IMR-90 (cell line): ENCODE measurements around the gene TTC27. TPM values are rescaled to one million over a fixed set of nuclear protein-coding genes. Genes with fewer than 3 reads are reported as not detected.

ENCODE experiments used
- ATAC-seq: fragments of 200-7000 bp; cut with Tn5 transposase; 2 replicates; pipeline ENCODE4 v1.9.1; 2020; ENCODE audit warnings: low read depth, mild to moderate bottlenecking, moderate library complexity
- BruUV-seq: library from RNA; stranded (reverse); fragments of 400-500 nt; replicated peaks from 2 replicates; lab custom pipeline; 2021; lab: Mats Ljungman, UMichigan
- CTCF ChIA-PET: fragments of 300-600 bp; formaldehyde crosslinking; extraction: SDS; loops from one replicate; lab custom pipeline; 2021; ENCODE audit warnings: antibody characterized with exemption; lab: Yijun Ruan, JAX
- POLR2A ChIA-PET: fragments of 300-600 bp; sonication (Branson Sonifier 250); formaldehyde crosslinking; loops from one replicate; lab custom pipeline; 2022; ENCODE audit warnings: antibody characterized with exemption; ENCODE audit not compliant: unreplicated experiment; lab: Charles Lee
- DNase-seq: peaks from one replicate; pipeline ENCODE4 v3.0.0; 2013
- H2AFZ ChIP-seq: replicated peaks from 2 replicates; pipeline ENCODE3; 2013; ENCODE audit warnings: low read length, mild to moderate bottlenecking; ENCODE audit not compliant: poor library complexity
- H2AK5ac ChIP-seq: 2 replicates; pipeline ENCODE4 v1.6.1; 2013; ENCODE audit warnings: low read depth, low read length, inconsistent platforms
- H2AK9ac ChIP-seq: replicated peaks from 2 replicates; pipeline ENCODE3; 2013; ENCODE audit warnings: mild to moderate bottlenecking, low read depth, low read length, moderate library complexity; ENCODE audit not compliant: poor library complexity
- H2BK120ac ChIP-seq: 2 replicates; pipeline ENCODE4 v1.6.1; 2013; ENCODE audit warnings: low read depth, low read length, inconsistent platforms
- H2BK15ac ChIP-seq: 3 replicates; pipeline ENCODE4 v1.6.1; 2013; ENCODE audit warnings: low read depth, low read length, inconsistent platforms
- H2BK20ac ChIP-seq: 2 replicates; pipeline ENCODE4 v1.6.1; 2013; ENCODE audit warnings: low read depth, mild to moderate bottlenecking, inconsistent platforms, low read length, moderate library complexity
- H2BK5ac ChIP-seq: 2 replicates; pipeline ENCODE4 v1.6.1; 2013; ENCODE audit warnings: mild to moderate bottlenecking, low read depth, low read length, inconsistent platforms; ENCODE audit not compliant: poor library complexity, severe bottlenecking
- H3K14ac ChIP-seq: replicated peaks from 2 replicates; pipeline ENCODE4 v1.6.1; 2013; ENCODE audit warnings: low read depth, low read length, inconsistent platforms
- H3K18ac ChIP-seq: 2 replicates; pipeline ENCODE4 v1.6.1; 2013; ENCODE audit warnings: low read depth, low read length, control low read depth
- H3K23ac ChIP-seq: 2 replicates; pipeline ENCODE4 v1.6.1; 2013; ENCODE audit warnings: low read depth, low read length, inconsistent platforms
- H3K27ac ChIP-seq: 2 replicates; pipeline ENCODE4 v1.5.1; 2013; ENCODE audit warnings: mild to moderate bottlenecking, control low read depth, low read length; ENCODE audit not compliant: insufficient read depth
- H3K27me3 ChIP-seq: 2 replicates; pipeline ENCODE4 v1.6.1; 2013; ENCODE audit warnings: low read length; ENCODE audit not compliant: control insufficient read depth, insufficient read depth
- H3K36me3 ChIP-seq: 2 replicates; pipeline ENCODE4 v1.6.1; 2013; ENCODE audit warnings: low read length, mixed read lengths; ENCODE audit not compliant: control insufficient read depth, insufficient read depth
- H3K4ac ChIP-seq: 2 replicates; pipeline ENCODE4 v1.6.1; 2013; ENCODE audit warnings: low read depth, low read length, inconsistent platforms
- H3K4me1 ChIP-seq: 2 replicates; pipeline ENCODE4 v1.6.1; 2013; ENCODE audit warnings: low read length, mixed read lengths; ENCODE audit not compliant: control insufficient read depth, insufficient read depth
- H3K4me2 ChIP-seq: 2 replicates; pipeline ENCODE4 v1.6.1; 2013; ENCODE audit warnings: low read depth, mild to moderate bottlenecking, control low read depth, low read length, moderate library complexity
- H3K4me3 ChIP-seq: 2 replicates; pipeline ENCODE4 v1.5.1; 2013; ENCODE audit warnings: low read depth, mild to moderate bottlenecking, control low read depth, low read length, moderate library complexity; ENCODE audit not compliant: insufficient read depth
- H3K56ac ChIP-seq: 2 replicates; pipeline ENCODE4 v1.6.1; 2013; ENCODE audit warnings: low read length, inconsistent platforms; ENCODE audit not compliant: insufficient read depth; ENCODE audit errors: extremely low read depth
- H3K79me1 ChIP-seq, 2 experiments: 2 replicates each; pipeline ENCODE4 v1.6.1; 2013; ENCODE audit warnings: low read length in 2 of 2, inconsistent platforms in 1 of 2, low read depth in 1 of 2
- H3K9ac ChIP-seq: 2 replicates; pipeline ENCODE4 v1.6.1; 2013; ENCODE audit warnings: low read depth, low read length, control low read depth
- H3K9me1 ChIP-seq: 2 replicates; pipeline ENCODE4 v1.6.1; 2013; ENCODE audit warnings: low read length, inconsistent platforms; ENCODE audit not compliant: insufficient read depth
- H3K9me3 ChIP-seq: 2 replicates; pipeline ENCODE4 v1.6.1; 2013; ENCODE audit warnings: low read length; ENCODE audit not compliant: control insufficient read depth, insufficient read depth
- H4K20me1 ChIP-seq: 2 replicates; pipeline ENCODE4 v1.6.1; 2013; ENCODE audit warnings: low read length, inconsistent platforms; ENCODE audit not compliant: insufficient read depth
- H4K5ac ChIP-seq: 2 replicates; pipeline ENCODE4 v1.6.1; 2013; ENCODE audit warnings: mild to moderate bottlenecking, low read depth, low read length, control low read depth
- H4K8ac ChIP-seq, 2 experiments: 2 replicates each; pipeline ENCODE4 v1.6.1; 2013; ENCODE audit warnings: low read depth in 2 of 2, low read length in 2 of 2, control low read depth in 1 of 2, inconsistent platforms in 1 of 2
- H4K91ac ChIP-seq: 2 replicates; pipeline ENCODE4 v1.6.1; 2013; ENCODE audit warnings: low read depth, low read length, inconsistent platforms; ENCODE audit not compliant: insufficient read depth
- MXI1 ChIP-seq: IDR thresholded peaks from 2 replicates; pipeline ENCODE4 v1.6.1; 2012; ENCODE audit warnings: low read depth, mild to moderate bottlenecking, low read length, moderate library complexity, borderline replicate concordance
- NFE2L2 ChIP-seq: fragments of 150-350 bp; IDR thresholded peaks from 2 replicates; pipeline ENCODE4 v1.6.1; 2016; ENCODE audit warnings: low read depth, mild to moderate bottlenecking, low read length
- RAD21 ChIP-seq: IDR thresholded peaks from 2 replicates; pipeline ENCODE4 v1.6.1; 2012; ENCODE audit warnings: low read length, improper control_type of control experiment
- WGBS, 2 experiments: methylation state at CpG; one replicate each; pipeline versions ENCODE4 v1.1.5 to v1.1.7; 2013; ENCODE audit warnings: missing lambda C conversion rate in 2 of 2; ENCODE audit not compliant: insufficient read length in 1 of 2; ENCODE audit errors: extremely low coverage in 2 of 2; 5-methylcytosine and 5-hydroxymethylcytosine counted together
- dilution Hi-C: fragments of 300-500 bp; cut with HindIII; formaldehyde crosslinking; loops from one replicate; pipeline ENCODE4 v1.14.3; 2018; ENCODE audit warnings: low sequenced_read_pairs; ENCODE audit not compliant: unreplicated experiment
- in situ Hi-C: fragments of 300-500 bp; cut with MboI; formaldehyde crosslinking; loops from 3 replicates; pipeline ENCODE4 v1.14.3; 2019; ENCODE audit warnings: low sequenced_read_pairs, inconsistent platforms, mixed read lengths
- intact Hi-C: fragments of 100-400 bp; cut with micrococcal nuclease; formaldehyde crosslinking; loops from 2 replicates; pipeline ENCODE4 v1.10.0; 2022
- polyA plus RNA-seq, 3 experiments: library from polyadenylated mRNA; depleted of rRNA; stranded (reverse); fragments of >200 nt; gene quantifications; 2 replicates each; pipeline ENCODE4 v1.2.3, GENCODE V29; 2012; ENCODE audit warnings: low replicate concordance in 1 of 3
- total RNA-seq: library from RNA; depleted of rRNA; stranded (reverse); fragments of >200 nt; gene quantifications from 2 replicates; pipeline ENCODE4 v1.2.3, GENCODE V29; 2012
- TF ChIP-seq, protein P1 (sequence below): conservative IDR thresholded peaks from 2 replicates; pipeline ENCODE4 v1.5.1; 2012; ENCODE audit warnings: mild to moderate bottlenecking, low read depth, low read length, improper control_type of control experiment

Gene TTC27
- total and polyA plus RNA-seq, 2 of the 4 experiments (the other 2 are of a cell fraction): 12.7 to 30.5 TPM

GRCh38 chr2:32668254-32668653, 40.4 kb downstream of the TTC27 start:
- no peak overlapping the region for H2BK15ac ChIP-seq
- H3K27ac ChIP-seq: no peak overlapping the region
- no peaks in the 10 kb centered on the region for H3K4me1 ChIP-seq
- H3K4me3 ChIP-seq: no peak overlapping the region
- no peak overlapping the region for H4K5ac ChIP-seq
- H3K4me2 ChIP-seq: no peak overlapping the region
- no peak overlapping the region for H2BK5ac ChIP-seq
- no peak overlapping the region for H4K8ac ChIP-seq
- no peak overlapping the region for H4K91ac ChIP-seq
- no peak overlapping the region for H2AK5ac ChIP-seq
- no CpG with 5 or more reads among the region's 1 CpG for WGBS, 2 experiments
- H3K9me1 ChIP-seq: no peaks in the 10 kb centered on the region
- no peak overlapping the region for H3K23ac ChIP-seq
- CTCF ChIA-PET: no interaction called here
- H3K18ac ChIP-seq: no peak overlapping the region
- in situ Hi-C loops (no loop called here), dilution Hi-C loops (no loop called here), intact Hi-C loops (no loop called here)
- no peak overlapping the region for H2AK9ac ChIP-seq
- H2BK120ac ChIP-seq: no peak overlapping the region
- TF ChIP-seq RAD21 (no peak), MXI1 (no peak), NFE2L2 (no peak)
- TF ChIP-seq, protein P1, sequence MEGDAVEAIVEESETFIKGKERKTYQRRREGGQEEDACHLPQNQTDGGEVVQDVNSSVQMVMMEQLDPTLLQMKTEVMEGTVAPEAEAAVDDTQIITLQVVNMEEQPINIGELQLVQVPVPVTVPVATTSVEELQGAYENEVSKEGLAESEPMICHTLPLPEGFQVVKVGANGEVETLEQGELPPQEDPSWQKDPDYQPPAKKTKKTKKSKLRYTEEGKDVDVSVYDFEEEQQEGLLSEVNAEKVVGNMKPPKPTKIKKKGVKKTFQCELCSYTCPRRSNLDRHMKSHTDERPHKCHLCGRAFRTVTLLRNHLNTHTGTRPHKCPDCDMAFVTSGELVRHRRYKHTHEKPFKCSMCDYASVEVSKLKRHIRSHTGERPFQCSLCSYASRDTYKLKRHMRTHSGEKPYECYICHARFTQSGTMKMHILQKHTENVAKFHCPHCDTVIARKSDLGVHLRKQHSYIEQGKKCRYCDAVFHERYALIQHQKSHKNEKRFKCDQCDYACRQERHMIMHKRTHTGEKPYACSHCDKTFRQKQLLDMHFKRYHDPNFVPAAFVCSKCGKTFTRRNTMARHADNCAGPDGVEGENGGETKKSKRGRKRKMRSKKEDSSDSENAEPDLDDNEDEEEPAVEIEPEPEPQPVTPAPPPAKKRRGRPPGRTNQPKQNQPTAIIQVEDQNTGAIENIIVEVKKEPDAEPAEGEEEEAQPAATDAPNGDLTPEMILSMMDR: no peak
- peaks cover 3% of the 10 kb centered on the region; the same call in 1 of the 2 replicates for H3K36me3 ChIP-seq
- BruUV-seq: no TSS peak
- H2BK20ac ChIP-seq: no peak overlapping the region
- H2AFZ ChIP-seq: no peak overlapping the region
- H3K27me3 ChIP-seq: no peaks in the 10 kb centered on the region
- ATAC-seq: no peak
- no peak for DNase-seq
- no peak overlapping the region for H3K9ac ChIP-seq
- no peak overlapping the region for H3K56ac ChIP-seq
- POLR2A ChIA-PET: no interaction called here
- H3K79me1 ChIP-seq: peaks cover 2% of the 10 kb centered on the region in 2 experiments; a peak in 1 of 4 replicates
- H4K20me1 ChIP-seq: no peaks in the 10 kb centered on the region
- H3K4ac ChIP-seq: no peak overlapping the region
- H3K14ac ChIP-seq: no peak overlapping the region
- H3K9me3 ChIP-seq: no peaks in the 10 kb centered on the region
